GM23338 (cell line): Measurements from ENCODE around the gene MAP3K21. TPM values are rescaled to one million over a fixed set of nuclear protein-coding genes. Genes with fewer than 3 reads are reported as not detected.

Experiments
- ATAC-seq: fragments of 200-7000 bp; cut with Tn5 transposase; 3 replicates; pipeline ENCODE4 v1.9.1; 2020
- DNase-seq: peaks from one replicate; pipeline ENCODE4 v3.0.0-alpha.2; 2015; ENCODE audit warnings: low spot score
- H2AFZ ChIP-seq: fragments of 200-600 bp; sonication (generic); 2 replicates; pipeline ENCODE4 v1.8.0; 2016; ENCODE audit warnings: antibody characterized with exemption, mild to moderate bottlenecking, moderate library complexity
- H3F3A ChIP-seq: fragments of 200-600 bp; sonication (generic); replicated peaks from 2 replicates; pipeline ENCODE4 v1.8.0; 2017; ENCODE audit warnings: antibody characterized with exemption, mixed run types, low read depth
- H3K27ac ChIP-seq: fragments of 200-600 bp; sonication (generic); 2 replicates; pipeline ENCODE4 v1.6.1; 2016; ENCODE audit warnings: low read depth
- H3K27me3 ChIP-seq: fragments of 200-600 bp; sonication (generic); 2 replicates; pipeline ENCODE4 v1.8.0; 2016; ENCODE audit warnings: mild to moderate bottlenecking, mixed run types, moderate library complexity; ENCODE audit not compliant: insufficient read depth
- H3K36me3 ChIP-seq: fragments of 200-600 bp; sonication (generic); 2 replicates; pipeline ENCODE4 v1.8.0; 2016; ENCODE audit warnings: mild to moderate bottlenecking; ENCODE audit not compliant: insufficient read depth
- H3K4me1 ChIP-seq: fragments of 200-600 bp; sonication (generic); 2 replicates; pipeline ENCODE4 v1.8.0; 2016; ENCODE audit warnings: mild to moderate bottlenecking, moderate library complexity; ENCODE audit not compliant: insufficient read depth
- H3K4me2 ChIP-seq: fragments of 200-600 bp; sonication (generic); 2 replicates; pipeline ENCODE4 v1.7.1; 2017; ENCODE audit warnings: mixed run types
- H3K4me3 ChIP-seq: fragments of 200-600 bp; sonication (generic); 2 replicates; pipeline ENCODE4 v1.6.1; 2016; ENCODE audit warnings: mixed run types
- H3K79me2 ChIP-seq: fragments of 200-600 bp; sonication (generic); replicated peaks from 2 replicates; pipeline ENCODE4 v1.8.0; 2017; ENCODE audit warnings: mild to moderate bottlenecking; ENCODE audit not compliant: insufficient read depth
- H3K9me2 ChIP-seq: fragments of 200-600 bp; sonication (generic); 2 replicates; pipeline ENCODE4 v1.8.0; 2017; ENCODE audit not compliant: insufficient read depth
- H4K20me1 ChIP-seq: fragments of 200-600 bp; sonication (generic); replicated peaks from 2 replicates; pipeline ENCODE4 v1.8.0; 2017; ENCODE audit warnings: mild to moderate bottlenecking; ENCODE audit not compliant: insufficient read depth
- H3K27ac Mint-ChIP-seq: 2 replicates; pipeline ENCODE4 v1.8.0; 2020; ENCODE audit warnings: inconsistent platforms, mild to moderate bottlenecking, moderate library complexity, mixed read lengths
- H3K27me3 Mint-ChIP-seq: 3 replicates; pipeline ENCODE4 v1.8.0; 2022; ENCODE audit warnings: low read depth, mild to moderate bottlenecking, moderate library complexity, mixed read lengths, inconsistent platforms; ENCODE audit not compliant: insufficient read depth, poor library complexity
- H3K36me3 Mint-ChIP-seq: 3 replicates; pipeline ENCODE4 v1.8.0; 2021; ENCODE audit warnings: low read depth, mild to moderate bottlenecking, inconsistent platforms, moderate library complexity, mixed read lengths
- H3K4me1 Mint-ChIP-seq: 3 replicates; pipeline ENCODE4 v1.8.0; 2020; ENCODE audit warnings: mild to moderate bottlenecking, inconsistent platforms, mixed read lengths
- H3K4me3 Mint-ChIP-seq: 3 replicates; pipeline ENCODE4 v1.8.0; 2021; ENCODE audit warnings: moderate library complexity, mild to moderate bottlenecking, inconsistent platforms, mixed read lengths
- H3K9me3 Mint-ChIP-seq: 3 replicates; pipeline ENCODE4 v1.8.0; 2020; ENCODE audit warnings: moderate library complexity, mild to moderate bottlenecking, inconsistent platforms, mixed read lengths
- CREB1 ChIP-seq: fragments of 250-450 bp; sonication (Bioruptor Pico); IDR thresholded peaks from 2 replicates; pipeline ENCODE4 v1.5.0; 2020; ENCODE audit warnings: low read depth, mild to moderate bottlenecking, moderate library complexity
- CTCF ChIP-seq, 2 experiments: fragments of 200-600 bp in 1 of 2; sonication (generic) in 1 of 2; conservative IDR thresholded peaks; 2 replicates each; pipeline versions ENCODE4 v1.5.1 to v1.6.1; 2016 to 2017; ENCODE audit warnings: antibody characterized with exemption in 2 of 2, low read depth in 2 of 2, mild to moderate bottlenecking in 2 of 2, moderate library complexity in 1 of 2
- ETS1 ChIP-seq: IDR thresholded peaks from 2 replicates; pipeline ENCODE4 v1.6.1; 2016; ENCODE audit warnings: antibody characterized with exemption
- EZH2 ChIP-seq: fragments of 200-600 bp; sonication (generic); IDR thresholded peaks from one replicate; pipeline ENCODE4 v1.8.0; 2017; ENCODE audit warnings: antibody characterized with exemption, mild to moderate bottlenecking, low read depth; ENCODE audit not compliant: unreplicated experiment
- EZH2phosphoT487 ChIP-seq: fragments of 200-600 bp; sonication (generic); IDR thresholded peaks from one replicate; pipeline ENCODE4 v1.8.1; 2018; ENCODE audit warnings: antibody characterized with exemption; ENCODE audit not compliant: unreplicated experiment
- JUNB ChIP-seq: IDR thresholded peaks from one replicate; pipeline ENCODE4 v1.6.1; 2016; ENCODE audit warnings: antibody characterized with exemption; ENCODE audit not compliant: unreplicated experiment
- NANOG ChIP-seq: IDR thresholded peaks from 2 replicates; pipeline ENCODE4 v1.6.1; 2016; ENCODE audit warnings: antibody characterized with exemption, borderline replicate concordance
- POLR2AphosphoS5 ChIP-seq: IDR thresholded peaks from 2 replicates; pipeline ENCODE4 v1.6.1; 2016; ENCODE audit warnings: antibody characterized with exemption, low read depth
- REST ChIP-seq: IDR thresholded peaks from one replicate; pipeline ENCODE4 v1.6.1; 2018; ENCODE audit warnings: antibody characterized with exemption; ENCODE audit not compliant: unreplicated experiment
- STAT1 ChIP-seq: IDR thresholded peaks from one replicate; pipeline ENCODE4 v1.6.1; 2016; ENCODE audit warnings: antibody characterized with exemption; ENCODE audit not compliant: unreplicated experiment
- ZNF114 ChIP-seq: fragments of 250-450 bp; sonication (Bioruptor Pico); IDR thresholded peaks from 2 replicates; pipeline ENCODE4 v1.5.0; 2020; ENCODE audit warnings: mild to moderate bottlenecking, moderate library complexity
- ZNF331 ChIP-seq: fragments of 250-450 bp; sonication (Bioruptor Pico); IDR thresholded peaks from 2 replicates; pipeline ENCODE4 v1.5.0; 2020; ENCODE audit warnings: low read depth, mild to moderate bottlenecking, moderate library complexity
- polyA plus RNA-seq: library from polyadenylated mRNA; unstranded; fragments of >200 nt; fragmentation: Nextera tagmentation; extraction: Ambion mirVana; gene quantifications from 2 replicates; pipeline ENCODE4 v1.2.1, GENCODE V29; 2016
- total RNA-seq: library from RNA; depleted of rRNA; stranded (reverse); fragments of >200 nt; shearing (Covaris generic); gene quantifications from 2 replicates; pipeline ENCODE4 v1.2.3, GENCODE V29; 2014
- TF ChIP-seq, protein P1 (sequence below): fragments of 250-450 bp; sonication (Bioruptor Pico); IDR thresholded peaks from 2 replicates; pipeline ENCODE4 v1.5.0; 2020; ENCODE audit warnings: mild to moderate bottlenecking, moderate library complexity

The MAP3K21 gene
- total and polyA plus RNA-seq, 2 experiments from 2014 or later = 11.7 to 40.1 TPM

- Histone ChIP-seq H4K20me1 (no peaks in the 10 kb centered on the region), H3K4me2 (no peak overlapping the region), H3K27ac (no peak overlapping the region), H3F3A (no peaks in the 10 kb centered on the region), H3K9me2 (no peaks in the 10 kb centered on the region), H3K4me3 (no peak overlapping the region), H3K27me3 (no peaks in the 10 kb centered on the region), H3K36me3 (no peaks in the 10 kb centered on the region), H2AFZ (no peak overlapping the region), H3K4me1 (peaks cover 15% of the 10 kb centered on the region), H3K79me2 (no peaks in the 10 kb centered on the region)
- Mint-ChIP-seq H3K4me1 (peaks cover 7% of the 10 kb centered on the region; the same call in 2 of the 3 replicates), H3K9me3 (peaks cover 6% of the 10 kb centered on the region; the same call in 2 of the 3 replicates), H3K27ac (no peak overlapping the region), H3K36me3 (peaks cover 6% of the 10 kb centered on the region; the same call in 2 of the 3 replicates), H3K4me3 (no peak overlapping the region), H3K27me3 (peaks cover 2% of the 10 kb centered on the region)
- no peak for DNase-seq
- ATAC-seq = no peak
- TF ChIP-seq, protein P1, sequence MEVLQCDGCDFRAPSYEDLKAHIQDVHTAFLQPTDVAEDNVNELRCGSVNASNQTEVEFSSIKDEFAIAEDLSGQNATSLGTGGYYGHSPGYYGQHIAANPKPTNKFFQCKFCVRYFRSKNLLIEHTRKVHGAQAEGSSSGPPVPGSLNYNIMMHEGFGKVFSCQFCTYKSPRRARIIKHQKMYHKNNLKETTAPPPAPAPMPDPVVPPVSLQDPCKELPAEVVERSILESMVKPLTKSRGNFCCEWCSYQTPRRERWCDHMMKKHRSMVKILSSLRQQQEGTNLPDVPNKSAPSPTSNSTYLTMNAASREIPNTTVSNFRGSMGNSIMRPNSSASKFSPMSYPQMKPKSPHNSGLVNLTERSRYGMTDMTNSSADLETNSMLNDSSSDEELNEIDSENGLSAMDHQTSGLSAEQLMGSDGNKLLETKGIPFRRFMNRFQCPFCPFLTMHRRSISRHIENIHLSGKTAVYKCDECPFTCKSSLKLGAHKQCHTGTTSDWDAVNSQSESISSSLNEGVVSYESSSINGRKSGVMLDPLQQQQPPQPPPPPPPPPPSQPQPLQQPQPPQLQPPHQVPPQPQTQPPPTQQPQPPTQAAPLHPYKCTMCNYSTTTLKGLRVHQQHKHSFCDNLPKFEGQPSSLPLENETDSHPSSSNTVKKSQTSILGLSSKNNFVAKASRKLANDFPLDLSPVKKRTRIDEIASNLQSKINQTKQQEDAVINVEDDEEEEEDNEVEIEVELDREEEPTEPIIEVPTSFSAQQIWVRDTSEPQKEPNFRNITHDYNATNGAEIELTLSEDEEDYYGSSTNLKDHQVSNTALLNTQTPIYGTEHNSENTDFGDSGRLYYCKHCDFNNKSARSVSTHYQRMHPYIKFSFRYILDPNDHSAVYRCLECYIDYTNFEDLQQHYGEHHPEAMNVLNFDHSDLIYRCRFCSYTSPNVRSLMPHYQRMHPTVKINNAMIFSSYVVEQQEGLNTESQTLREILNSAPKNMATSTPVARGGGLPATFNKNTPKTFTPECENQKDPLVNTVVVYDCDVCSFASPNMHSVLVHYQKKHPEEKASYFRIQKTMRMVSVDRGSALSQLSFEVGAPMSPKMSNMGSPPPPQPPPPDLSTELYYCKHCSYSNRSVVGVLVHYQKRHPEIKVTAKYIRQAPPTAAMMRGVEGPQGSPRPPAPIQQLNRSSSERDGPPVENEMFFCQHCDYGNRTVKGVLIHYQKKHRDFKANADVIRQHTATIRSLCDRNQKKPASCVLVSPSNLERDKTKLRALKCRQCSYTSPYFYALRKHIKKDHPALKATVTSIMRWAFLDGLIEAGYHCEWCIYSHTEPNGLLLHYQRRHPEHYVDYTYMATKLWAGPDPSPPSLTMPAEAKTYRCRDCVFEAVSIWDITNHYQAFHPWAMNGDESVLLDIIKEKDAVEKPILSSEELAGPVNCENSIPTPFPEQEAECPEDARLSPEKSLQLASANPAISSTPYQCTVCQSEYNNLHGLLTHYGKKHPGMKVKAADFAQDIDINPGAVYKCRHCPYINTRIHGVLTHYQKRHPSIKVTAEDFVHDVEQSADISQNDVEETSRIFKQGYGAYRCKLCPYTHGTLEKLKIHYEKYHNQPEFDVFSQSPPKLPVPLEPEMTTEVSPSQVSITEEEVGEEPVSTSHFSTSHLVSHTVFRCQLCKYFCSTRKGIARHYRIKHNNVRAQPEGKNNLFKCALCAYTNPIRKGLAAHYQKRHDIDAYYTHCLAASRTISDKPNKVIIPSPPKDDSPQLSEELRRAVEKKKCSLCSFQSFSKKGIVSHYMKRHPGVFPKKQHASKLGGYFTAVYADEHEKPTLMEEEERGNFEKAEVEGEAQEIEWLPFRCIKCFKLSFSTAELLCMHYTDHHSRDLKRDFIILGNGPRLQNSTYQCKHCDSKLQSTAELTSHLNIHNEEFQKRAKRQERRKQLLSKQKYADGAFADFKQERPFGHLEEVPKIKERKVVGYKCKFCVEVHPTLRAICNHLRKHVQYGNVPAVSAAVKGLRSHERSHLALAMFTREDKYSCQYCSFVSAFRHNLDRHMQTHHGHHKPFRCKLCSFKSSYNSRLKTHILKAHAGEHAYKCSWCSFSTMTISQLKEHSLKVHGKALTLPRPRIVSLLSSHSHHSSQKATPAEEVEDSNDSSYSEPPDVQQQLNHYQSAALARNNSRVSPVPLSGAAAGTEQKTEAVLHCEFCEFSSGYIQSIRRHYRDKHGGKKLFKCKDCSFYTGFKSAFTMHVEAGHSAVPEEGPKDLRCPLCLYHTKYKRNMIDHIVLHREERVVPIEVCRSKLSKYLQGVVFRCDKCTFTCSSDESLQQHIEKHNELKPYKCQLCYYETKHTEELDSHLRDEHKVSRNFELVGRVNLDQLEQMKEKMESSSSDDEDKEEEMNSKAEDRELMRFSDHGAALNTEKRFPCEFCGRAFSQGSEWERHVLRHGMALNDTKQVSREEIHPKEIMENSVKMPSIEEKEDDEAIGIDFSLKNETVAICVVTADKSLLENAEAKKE (CRISPR knock-in tag) = no peak
- TF ChIP-seq JUNB (no peak), POLR2AphosphoS5 (no peak), NANOG (no peak), EZH2phosphoT487 (no peak), ZNF114 (no peak), ETS1 (no peak), CREB1 (CRISPR knock-in tag) (no peak), CTCF (conservative IDR thresholded peaks at IDR 0.05; ENCODE audit: low read depth in 2 of 2) (no peak), ZNF331 (CRISPR knock-in tag) (no peak), STAT1 (no peak), EZH2 (no peak), REST (no peak)
Measured at GRCh38 chr1:233389169-233389568, 61.6 kb downstream of the MAP3K21 start.
